ENCODE measurements around the gene MMP28. TPM values are rescaled to one million over a fixed set of nuclear protein-coding genes. Genes with fewer than 3 reads are reported as not detected.
A peak's percentile ranks its signal among the peaks of the same experiment; 100 is the strongest.

The MMP28 gene
- total RNA-seq, 1 experiment from 2014 or later = not detected

GRCh38 chr17:35750526-35751395 lies 44.7 kb downstream of the MMP28 start:
- Mint-ChIP-seq H3K27ac (no peak overlapping the region), H3K9me3 (no peaks in the 10 kb centered on the region; a peak in 2 of 5 replicates), H3K4me1 (peaks cover 20 to 33% of the 10 kb centered on the region in 2 experiments), H3K27me3 (ENCODE audit: low read depth) (peaks cover 35% of the 10 kb centered on the region), H3K4me3 (peak overlapping the region; percentile 48 to 67; a peak in 2 of 5 replicates), H3K36me3 (ENCODE audit: insufficient read depth in 1 of 3, low read depth in 3 of 3) (no peaks in the 10 kb centered on the region)
- no peak overlapping the region; the same call in 1 of the 2 replicates for H3K14ac ChIP-seq (ENCODE audit: insufficient read depth, low read length)
- peak overlapping the region; percentile 11 for H3K4me2 ChIP-seq (ENCODE audit: insufficient read depth, insufficient read length, low read length)
- no peaks in the 10 kb centered on the region for H3K9me3 ChIP-seq (ENCODE audit: control insufficient read depth, low read depth, low read length)
- H3K23me2 ChIP-seq (ENCODE audit: insufficient read length, low read depth, low read length, poor library complexity, severe bottlenecking) = no peaks in the 10 kb centered on the region
- no peak overlapping the region for H2BK5ac ChIP-seq (ENCODE audit: insufficient read length, low read length)
- no peaks in the 10 kb centered on the region for H4K20me1 ChIP-seq (ENCODE audit: control insufficient read depth, insufficient read depth, insufficient read length)
- no peaks in the 10 kb centered on the region for H3K79me2 ChIP-seq (ENCODE audit: insufficient read depth, low read length)
- no peak for DNase-seq
- no peak overlapping the region for H2BK120ac ChIP-seq (ENCODE audit: low read depth, low read length, poor library complexity, severe bottlenecking)
- H3K18ac ChIP-seq (ENCODE audit: insufficient read length, low read depth, low read length) = no peak overlapping the region
- no peak overlapping the region for H2AK5ac ChIP-seq (ENCODE audit: insufficient read length, low read length)
- H2BK20ac ChIP-seq (ENCODE audit: low read depth, low read length, poor library complexity, severe bottlenecking) = no peak overlapping the region
- no peak overlapping the region for H3K23ac ChIP-seq (ENCODE audit: insufficient read length, low read depth, low read length)
- TF ChIP-seq, protein P1, sequence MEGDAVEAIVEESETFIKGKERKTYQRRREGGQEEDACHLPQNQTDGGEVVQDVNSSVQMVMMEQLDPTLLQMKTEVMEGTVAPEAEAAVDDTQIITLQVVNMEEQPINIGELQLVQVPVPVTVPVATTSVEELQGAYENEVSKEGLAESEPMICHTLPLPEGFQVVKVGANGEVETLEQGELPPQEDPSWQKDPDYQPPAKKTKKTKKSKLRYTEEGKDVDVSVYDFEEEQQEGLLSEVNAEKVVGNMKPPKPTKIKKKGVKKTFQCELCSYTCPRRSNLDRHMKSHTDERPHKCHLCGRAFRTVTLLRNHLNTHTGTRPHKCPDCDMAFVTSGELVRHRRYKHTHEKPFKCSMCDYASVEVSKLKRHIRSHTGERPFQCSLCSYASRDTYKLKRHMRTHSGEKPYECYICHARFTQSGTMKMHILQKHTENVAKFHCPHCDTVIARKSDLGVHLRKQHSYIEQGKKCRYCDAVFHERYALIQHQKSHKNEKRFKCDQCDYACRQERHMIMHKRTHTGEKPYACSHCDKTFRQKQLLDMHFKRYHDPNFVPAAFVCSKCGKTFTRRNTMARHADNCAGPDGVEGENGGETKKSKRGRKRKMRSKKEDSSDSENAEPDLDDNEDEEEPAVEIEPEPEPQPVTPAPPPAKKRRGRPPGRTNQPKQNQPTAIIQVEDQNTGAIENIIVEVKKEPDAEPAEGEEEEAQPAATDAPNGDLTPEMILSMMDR (conservative IDR thresholded peaks at IDR 0.05) = no peak
- H3K9ac ChIP-seq (ENCODE audit: extremely low read depth, insufficient read length, low read length) = no peak overlapping the region
- H3K4me1 ChIP-seq (ENCODE audit: insufficient read depth, low read length) = no peaks in the 10 kb centered on the region
- no peak overlapping the region for H4K91ac ChIP-seq (ENCODE audit: insufficient read length, low read depth, low read length)
- H3K27ac ChIP-seq (ENCODE audit: insufficient read length, low read depth, low read length) = no peak overlapping the region
- no peaks in the 10 kb centered on the region for H3K79me1 ChIP-seq (ENCODE audit: insufficient read depth, low read depth, low read length, poor library complexity, severe bottlenecking)
- no peak overlapping the region for H3T11ph ChIP-seq (ENCODE audit: low read length)
- no peak overlapping the region for H4K8ac ChIP-seq (replicated peaks; ENCODE audit: insufficient read length, low read depth, low read length)
- no peak overlapping the region for H2AFZ ChIP-seq (ENCODE audit: low read length)
- no CpG with 5 or more reads among the region's 10 CpGs for WGBS (ENCODE audit: extremely low coverage, insufficient read length, low lambda C conversion rate)
- H2BK12ac ChIP-seq (ENCODE audit: insufficient read length, low read depth, low read length) = no peak overlapping the region
- no peak overlapping the region for H4K5ac ChIP-seq (ENCODE audit: insufficient read length, low read depth, low read length)
- no peak overlapping the region for H3K4ac ChIP-seq (ENCODE audit: low read depth, low read length)
- H3K56ac ChIP-seq (ENCODE audit: insufficient read length, low read depth, low read length) = no peak overlapping the region
- peaks cover 7% of the 10 kb centered on the region; the same call in 1 of the 2 replicates for H3K27me3 ChIP-seq (ENCODE audit: insufficient read depth, low read length)
- H2BK15ac ChIP-seq (ENCODE audit: low read depth, low read length) = no peak overlapping the region

All from H9 (cell line).